ENCODE results near the gene TRIM16.
"Not testable (repeated sequence)": the region's sequence is repeated elsewhere in the genome, so short reads cannot be mapped to it uniquely, and the experiment has no call there.

DNA sequence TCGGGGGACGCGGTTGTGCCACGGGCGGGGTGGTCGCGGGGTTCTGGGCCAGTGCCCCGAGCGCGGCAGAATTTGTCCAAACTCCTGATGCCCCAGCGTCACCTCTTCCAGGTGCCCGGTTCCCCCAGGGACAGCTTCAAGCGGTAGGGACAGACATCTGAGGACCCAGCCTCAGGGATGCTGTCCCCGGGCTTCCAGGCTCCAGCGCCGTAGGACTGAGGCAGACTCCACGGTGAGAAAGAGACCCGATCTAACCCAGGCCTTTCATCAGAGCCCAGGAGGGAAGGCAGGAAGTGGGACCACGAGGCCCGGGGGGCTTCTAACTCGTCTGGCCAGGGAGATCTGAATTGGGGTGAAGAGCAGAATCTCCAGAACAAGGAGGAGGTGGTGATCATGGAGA is 15.8 kb upstream of the TRIM16 start:
- TF ChIP-seq, protein P1, sequence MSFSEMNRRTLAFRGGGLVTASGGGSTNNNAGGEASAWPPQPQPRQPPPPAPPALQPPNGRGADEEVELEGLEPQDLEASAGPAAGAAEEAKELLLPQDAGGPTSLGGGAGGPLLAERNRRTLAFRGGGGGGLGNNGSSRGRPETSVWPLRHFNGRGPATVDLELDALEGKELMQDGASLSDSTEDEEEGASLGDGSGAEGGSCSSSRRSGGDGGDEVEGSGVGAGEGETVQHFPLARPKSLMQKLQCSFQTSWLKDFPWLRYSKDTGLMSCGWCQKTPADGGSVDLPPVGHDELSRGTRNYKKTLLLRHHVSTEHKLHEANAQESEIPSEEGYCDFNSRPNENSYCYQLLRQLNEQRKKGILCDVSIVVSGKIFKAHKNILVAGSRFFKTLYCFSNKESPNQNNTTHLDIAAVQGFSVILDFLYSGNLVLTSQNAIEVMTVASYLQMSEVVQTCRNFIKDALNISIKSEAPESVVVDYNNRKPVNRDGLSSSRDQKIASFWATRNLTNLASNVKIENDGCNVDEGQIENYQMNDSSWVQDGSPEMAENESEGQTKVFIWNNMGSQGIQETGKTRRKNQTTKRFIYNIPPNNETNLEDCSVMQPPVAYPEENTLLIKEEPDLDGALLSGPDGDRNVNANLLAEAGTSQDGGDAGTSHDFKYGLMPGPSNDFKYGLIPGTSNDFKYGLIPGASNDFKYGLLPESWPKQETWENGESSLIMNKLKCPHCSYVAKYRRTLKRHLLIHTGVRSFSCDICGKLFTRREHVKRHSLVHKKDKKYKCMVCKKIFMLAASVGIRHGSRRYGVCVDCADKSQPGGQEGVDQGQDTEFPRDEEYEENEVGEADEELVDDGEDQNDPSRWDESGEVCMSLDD (tag by site-specific recombination; IDR thresholded peaks at IDR 0.05), result not testable (repeated sequence)
- TF ChIP-seq HOXA7 (CRISPR knock-in tag; IDR thresholded peaks at IDR 0.05; ENCODE audit: borderline replicate concordance); ZNF394 (tag by site-specific recombination; IDR thresholded peaks at IDR 0.05; ENCODE audit: borderline replicate concordance); TRIM28 (IDR thresholded peaks at IDR 0.05; ENCODE audit: borderline replicate concordance, low read length); ZNF239 (tag by site-specific recombination; IDR thresholded peaks at IDR 0.05); ZNF596 (tag by site-specific recombination; IDR thresholded peaks at IDR 0.05); ZNF184 (tag by site-specific recombination; IDR thresholded peaks at IDR 0.05): not testable (repeated sequence)
- TF ChIP-seq, protein P2, sequence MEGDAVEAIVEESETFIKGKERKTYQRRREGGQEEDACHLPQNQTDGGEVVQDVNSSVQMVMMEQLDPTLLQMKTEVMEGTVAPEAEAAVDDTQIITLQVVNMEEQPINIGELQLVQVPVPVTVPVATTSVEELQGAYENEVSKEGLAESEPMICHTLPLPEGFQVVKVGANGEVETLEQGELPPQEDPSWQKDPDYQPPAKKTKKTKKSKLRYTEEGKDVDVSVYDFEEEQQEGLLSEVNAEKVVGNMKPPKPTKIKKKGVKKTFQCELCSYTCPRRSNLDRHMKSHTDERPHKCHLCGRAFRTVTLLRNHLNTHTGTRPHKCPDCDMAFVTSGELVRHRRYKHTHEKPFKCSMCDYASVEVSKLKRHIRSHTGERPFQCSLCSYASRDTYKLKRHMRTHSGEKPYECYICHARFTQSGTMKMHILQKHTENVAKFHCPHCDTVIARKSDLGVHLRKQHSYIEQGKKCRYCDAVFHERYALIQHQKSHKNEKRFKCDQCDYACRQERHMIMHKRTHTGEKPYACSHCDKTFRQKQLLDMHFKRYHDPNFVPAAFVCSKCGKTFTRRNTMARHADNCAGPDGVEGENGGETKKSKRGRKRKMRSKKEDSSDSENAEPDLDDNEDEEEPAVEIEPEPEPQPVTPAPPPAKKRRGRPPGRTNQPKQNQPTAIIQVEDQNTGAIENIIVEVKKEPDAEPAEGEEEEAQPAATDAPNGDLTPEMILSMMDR (tag by site-specific recombination; IDR thresholded peaks at IDR 0.05), result not testable (repeated sequence)
- TF ChIP-seq, protein P3, sequence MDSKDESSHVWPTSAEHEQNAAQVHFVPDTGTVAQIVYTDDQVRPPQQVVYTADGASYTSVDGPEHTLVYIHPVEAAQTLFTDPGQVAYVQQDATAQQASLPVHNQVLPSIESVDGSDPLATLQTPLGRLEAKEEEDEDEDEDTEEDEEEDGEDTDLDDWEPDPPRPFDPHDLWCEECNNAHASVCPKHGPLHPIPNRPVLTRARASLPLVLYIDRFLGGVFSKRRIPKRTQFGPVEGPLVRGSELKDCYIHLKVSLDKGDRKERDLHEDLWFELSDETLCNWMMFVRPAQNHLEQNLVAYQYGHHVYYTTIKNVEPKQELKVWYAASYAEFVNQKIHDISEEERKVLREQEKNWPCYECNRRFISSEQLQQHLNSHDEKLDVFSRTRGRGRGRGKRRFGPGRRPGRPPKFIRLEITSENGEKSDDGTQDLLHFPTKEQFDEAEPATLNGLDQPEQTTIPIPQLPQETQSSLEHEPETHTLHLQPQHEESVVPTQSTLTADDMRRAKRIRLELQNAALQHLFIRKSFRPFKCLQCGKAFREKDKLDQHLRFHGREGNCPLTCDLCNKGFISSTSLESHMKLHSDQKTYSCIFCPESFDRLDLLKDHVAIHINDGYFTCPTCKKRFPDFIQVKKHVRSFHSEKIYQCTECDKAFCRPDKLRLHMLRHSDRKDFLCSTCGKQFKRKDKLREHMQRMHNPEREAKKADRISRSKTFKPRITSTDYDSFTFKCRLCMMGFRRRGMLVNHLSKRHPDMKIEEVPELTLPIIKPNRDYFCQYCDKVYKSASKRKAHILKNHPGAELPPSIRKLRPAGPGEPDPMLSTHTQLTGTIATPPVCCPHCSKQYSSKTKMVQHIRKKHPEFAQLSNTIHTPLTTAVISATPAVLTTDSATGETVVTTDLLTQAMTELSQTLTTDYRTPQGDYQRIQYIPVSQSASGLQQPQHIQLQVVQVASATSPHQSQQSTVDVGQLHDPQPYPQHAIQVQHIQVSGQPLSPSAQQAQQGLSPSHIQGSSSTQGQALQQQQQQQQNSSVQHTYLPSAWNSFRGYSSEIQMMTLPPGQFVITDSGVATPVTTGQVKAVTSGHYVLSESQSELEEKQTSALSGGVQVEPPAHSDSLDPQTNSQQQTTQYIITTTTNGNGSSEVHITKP (tag by site-specific recombination; IDR thresholded peaks at IDR 0.05), result not testable (repeated sequence)
